ENCODE data around the gene ZKSCAN4.

- TF ChIP-seq POLR2A (IDR thresholded peaks at IDR 0.05), result no peak
- TF ChIP-seq, protein P1, sequence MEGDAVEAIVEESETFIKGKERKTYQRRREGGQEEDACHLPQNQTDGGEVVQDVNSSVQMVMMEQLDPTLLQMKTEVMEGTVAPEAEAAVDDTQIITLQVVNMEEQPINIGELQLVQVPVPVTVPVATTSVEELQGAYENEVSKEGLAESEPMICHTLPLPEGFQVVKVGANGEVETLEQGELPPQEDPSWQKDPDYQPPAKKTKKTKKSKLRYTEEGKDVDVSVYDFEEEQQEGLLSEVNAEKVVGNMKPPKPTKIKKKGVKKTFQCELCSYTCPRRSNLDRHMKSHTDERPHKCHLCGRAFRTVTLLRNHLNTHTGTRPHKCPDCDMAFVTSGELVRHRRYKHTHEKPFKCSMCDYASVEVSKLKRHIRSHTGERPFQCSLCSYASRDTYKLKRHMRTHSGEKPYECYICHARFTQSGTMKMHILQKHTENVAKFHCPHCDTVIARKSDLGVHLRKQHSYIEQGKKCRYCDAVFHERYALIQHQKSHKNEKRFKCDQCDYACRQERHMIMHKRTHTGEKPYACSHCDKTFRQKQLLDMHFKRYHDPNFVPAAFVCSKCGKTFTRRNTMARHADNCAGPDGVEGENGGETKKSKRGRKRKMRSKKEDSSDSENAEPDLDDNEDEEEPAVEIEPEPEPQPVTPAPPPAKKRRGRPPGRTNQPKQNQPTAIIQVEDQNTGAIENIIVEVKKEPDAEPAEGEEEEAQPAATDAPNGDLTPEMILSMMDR (IDR thresholded peaks at IDR 0.05), result no peak
These were observed 45.0 kb downstream of the ZKSCAN4 start for GRCh38 chr6:28206928-28207509.

Measured in Peyer's patch (tissue), 4 donors.